OCI-LY3 (cell line): ENCODE results near the gene COLEC11.

Source experiments
- H2AFZ ChIP-seq: fragments of 200-600, 300-600 bp; shearing (Covaris generic); 2 replicates; pipeline ENCODE4 v1.6.0; 2014; ENCODE audit warnings: antibody characterized with exemption, low read depth, low read length
- H3K27ac ChIP-seq: fragments of 200-600, 300-600 bp; sonication (generic); 2 replicates; pipeline ENCODE4 v1.5.1; 2014; ENCODE audit warnings: mild to moderate bottlenecking, low read length, moderate library complexity, mixed read lengths
- H3K27me3 ChIP-seq: fragments of 200-600, 300-600 bp; sonication (generic); 2 replicates; pipeline ENCODE4 v1.6.1; 2014; ENCODE audit warnings: low read depth, low read length, mixed read lengths
- H3K36me3 ChIP-seq: fragments of 200-600, 300-600 bp; sonication (generic); replicated peaks from 2 replicates; pipeline ENCODE3; 2014; ENCODE audit warnings: low read depth, low read length, mixed read lengths
- H3K4me1 ChIP-seq: fragments of 300-600, 200-600 bp; sonication (generic); 2 replicates; pipeline ENCODE4 v1.6.1; 2014; ENCODE audit warnings: low read length, mixed read lengths
- H3K4me2 ChIP-seq: fragments of 200-600, 300-600 bp; sonication (generic); 2 replicates; pipeline ENCODE4 v1.6.1; 2014; ENCODE audit warnings: low read length, mixed read lengths
- H3K4me3 ChIP-seq: fragments of 300-600, 200-600 bp; sonication (generic); 2 replicates; pipeline ENCODE4 v1.5.1; 2014; ENCODE audit warnings: antibody characterized with exemption, mild to moderate bottlenecking, low read length, moderate library complexity
- H3K79me2 ChIP-seq: fragments of 300-600, 200-600 bp; shearing (Covaris generic); 2 replicates; pipeline ENCODE4 v1.6.1; 2014; ENCODE audit warnings: mild to moderate bottlenecking, low read length, mixed read lengths
- H3K9ac ChIP-seq: fragments of 300-600, 200-600 bp; shearing (Covaris generic); 2 replicates; pipeline ENCODE4 v1.6.0; 2014; ENCODE audit warnings: mild to moderate bottlenecking, low read length, moderate library complexity
- H3K9me3 ChIP-seq: fragments of 200-600, 300-600 bp; shearing (Covaris generic); 2 replicates; pipeline ENCODE4 v1.6.1; 2014; ENCODE audit warnings: low read length, mixed read lengths; ENCODE audit not compliant: insufficient read depth
- H4K20me1 ChIP-seq: fragments of 200-600, 300-600 bp; sonication (generic); 2 replicates; pipeline ENCODE4 v1.6.1; 2016; ENCODE audit warnings: low read length, mixed read lengths; ENCODE audit not compliant: insufficient read depth
- CTCF ChIP-seq: fragments of 200-600, 300-600 bp; sonication (generic); IDR thresholded peaks from 2 replicates; pipeline ENCODE4 v1.5.1; 2014; ENCODE audit warnings: antibody characterized with exemption, low read length, low read depth
- EZH2phosphoT487 ChIP-seq: fragments of 200-600 bp; shearing (Covaris generic); IDR thresholded peaks from 2 replicates; pipeline ENCODE4 v1.6.1; 2018; ENCODE audit warnings: antibody characterized with exemption, mixed run types, low read depth

COLEC11 gene

DNA sequence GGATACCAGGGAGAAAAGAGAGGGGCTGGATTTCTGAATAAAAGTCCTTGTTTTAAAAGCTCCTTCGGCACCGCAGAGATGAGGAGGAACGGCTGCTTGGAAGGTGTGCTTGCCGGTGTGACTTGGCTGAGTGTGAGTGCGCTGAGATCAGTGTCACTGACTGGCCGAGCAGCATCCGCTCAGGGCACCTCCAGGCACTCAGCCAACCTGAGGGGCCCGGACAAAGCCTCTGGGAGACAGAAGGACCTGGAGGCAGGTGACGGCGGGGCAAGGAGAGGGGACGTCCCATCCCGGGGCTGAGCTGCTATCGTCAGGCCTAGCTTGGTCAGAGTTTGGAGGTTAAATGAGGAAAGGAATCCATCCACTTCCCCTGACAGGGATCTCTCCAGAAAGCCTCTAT lies 46.3 kb downstream of the COLEC11 start:
- peaks cover 8% of the 10 kb centered on the region; the same call in 1 of the 2 replicates for H3K4me1 ChIP-seq
- H3K79me2 ChIP-seq, result no peaks in the 10 kb centered on the region
- H3K9ac ChIP-seq, result no peak overlapping the region
- H3K27me3 ChIP-seq, result no peaks in the 10 kb centered on the region
- H2AFZ ChIP-seq, result no peak overlapping the region
- no peak for TF ChIP-seq CTCF
- TF ChIP-seq EZH2phosphoT487, result no peak
- no peak overlapping the region for H3K4me3 ChIP-seq
- H3K4me2 ChIP-seq, result no peak overlapping the region
- no peaks in the 10 kb centered on the region for H3K9me3 ChIP-seq
- no peaks in the 10 kb centered on the region for H3K36me3 ChIP-seq
- H3K27ac ChIP-seq, result no peak overlapping the region
- H4K20me1 ChIP-seq, result no peaks in the 10 kb centered on the region

GRCh38 chr2:3641841-3642421 lies 47.0 kb downstream of the COLEC11 start:
- peaks cover 8% of the 10 kb centered on the region; the same call in 1 of the 2 replicates for H3K4me1 ChIP-seq
- H3K36me3 ChIP-seq, result no peaks in the 10 kb centered on the region
- no peak overlapping the region for H3K4me2 ChIP-seq
- no peak overlapping the region for H2AFZ ChIP-seq
- no peaks in the 10 kb centered on the region for H4K20me1 ChIP-seq
- no peaks in the 10 kb centered on the region for H3K79me2 ChIP-seq
- H3K4me3 ChIP-seq, result no peak overlapping the region
- no peak overlapping the region for H3K9ac ChIP-seq
- no peaks in the 10 kb centered on the region for H3K9me3 ChIP-seq
- H3K27me3 ChIP-seq, result no peaks in the 10 kb centered on the region
- no peak overlapping the region for H3K27ac ChIP-seq
- TF ChIP-seq CTCF (no peak), EZH2phosphoT487 (no peak)

GRCh38 chr2:3642521-3643215 lies 47.8 kb downstream of the COLEC11 start:
- TF ChIP-seq CTCF, result no peak
- no peak for TF ChIP-seq EZH2phosphoT487
- H2AFZ ChIP-seq, result no peak overlapping the region
- no peak overlapping the region for H3K4me3 ChIP-seq
- H3K4me2 ChIP-seq, result no peak overlapping the region
- no peak overlapping the region for H3K27ac ChIP-seq
- peaks cover 8% of the 10 kb centered on the region; the same call in 1 of the 2 replicates for H3K4me1 ChIP-seq
- no peaks in the 10 kb centered on the region for H3K36me3 ChIP-seq
- H3K79me2 ChIP-seq, result no peaks in the 10 kb centered on the region
- no peaks in the 10 kb centered on the region for H3K27me3 ChIP-seq
- H3K9me3 ChIP-seq, result no peaks in the 10 kb centered on the region
- no peak overlapping the region for H3K9ac ChIP-seq
- no peaks in the 10 kb centered on the region for H4K20me1 ChIP-seq

DNA sequence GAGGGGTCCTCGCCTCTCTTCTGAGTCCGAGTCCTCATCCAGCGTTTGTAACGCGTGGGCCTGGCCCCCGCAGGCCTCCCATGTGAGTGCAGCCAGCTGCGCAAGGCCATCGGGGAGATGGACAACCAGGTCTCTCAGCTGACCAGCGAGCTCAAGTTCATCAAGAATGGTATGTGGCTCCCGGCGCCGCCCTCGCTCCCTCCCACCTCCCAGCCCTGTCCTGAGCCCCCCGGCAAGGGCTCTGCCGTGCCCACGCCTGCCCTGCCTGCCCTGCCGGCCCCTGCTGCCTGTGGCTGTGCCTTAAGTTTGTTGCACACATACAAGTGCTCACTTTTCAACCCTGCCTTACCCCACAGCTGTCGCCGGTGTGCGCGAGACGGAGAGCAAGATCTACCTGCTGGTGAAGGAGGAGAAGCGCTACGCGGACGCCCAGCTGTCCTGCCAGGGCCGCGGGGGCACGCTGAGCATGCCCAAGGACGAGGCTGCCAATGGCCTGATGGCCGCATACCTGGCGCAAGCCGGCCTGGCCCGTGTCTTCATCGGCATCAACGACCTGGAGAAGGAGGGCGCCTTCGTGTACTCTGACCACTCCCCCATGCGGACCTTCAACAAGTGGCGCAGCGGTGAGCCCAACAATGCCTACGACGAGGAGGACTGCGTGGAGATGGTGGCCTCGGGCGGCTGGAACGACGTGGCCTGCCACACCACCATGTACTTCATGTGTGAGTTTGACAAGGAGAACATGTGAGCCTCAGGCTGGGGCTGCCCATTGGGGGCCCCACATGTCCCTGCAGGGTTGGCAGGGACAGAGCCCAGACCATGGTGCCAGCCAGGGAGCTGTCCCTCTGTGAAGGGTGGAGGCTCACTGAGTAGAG lies 48.7 kb downstream of the COLEC11 start:
- H3K79me2 ChIP-seq, result no peaks in the 10 kb centered on the region
- peaks cover 8% of the 10 kb centered on the region; the same call in 1 of the 2 replicates for H3K4me1 ChIP-seq
- no peak overlapping the region for H3K4me2 ChIP-seq
- no peak overlapping the region for H3K27ac ChIP-seq
- no peaks in the 10 kb centered on the region for H3K27me3 ChIP-seq
- H3K9me3 ChIP-seq, result no peaks in the 10 kb centered on the region
- H4K20me1 ChIP-seq, result no peaks in the 10 kb centered on the region
- no peak overlapping the region for H2AFZ ChIP-seq
- H3K9ac ChIP-seq, result no peak overlapping the region
- H3K36me3 ChIP-seq, result no peaks in the 10 kb centered on the region
- TF ChIP-seq CTCF (no peak), EZH2phosphoT487 (no peak)
- no peak overlapping the region for H3K4me3 ChIP-seq
